ENCODE results near the gene PARD3B.

- TF ChIP-seq, protein P1, sequence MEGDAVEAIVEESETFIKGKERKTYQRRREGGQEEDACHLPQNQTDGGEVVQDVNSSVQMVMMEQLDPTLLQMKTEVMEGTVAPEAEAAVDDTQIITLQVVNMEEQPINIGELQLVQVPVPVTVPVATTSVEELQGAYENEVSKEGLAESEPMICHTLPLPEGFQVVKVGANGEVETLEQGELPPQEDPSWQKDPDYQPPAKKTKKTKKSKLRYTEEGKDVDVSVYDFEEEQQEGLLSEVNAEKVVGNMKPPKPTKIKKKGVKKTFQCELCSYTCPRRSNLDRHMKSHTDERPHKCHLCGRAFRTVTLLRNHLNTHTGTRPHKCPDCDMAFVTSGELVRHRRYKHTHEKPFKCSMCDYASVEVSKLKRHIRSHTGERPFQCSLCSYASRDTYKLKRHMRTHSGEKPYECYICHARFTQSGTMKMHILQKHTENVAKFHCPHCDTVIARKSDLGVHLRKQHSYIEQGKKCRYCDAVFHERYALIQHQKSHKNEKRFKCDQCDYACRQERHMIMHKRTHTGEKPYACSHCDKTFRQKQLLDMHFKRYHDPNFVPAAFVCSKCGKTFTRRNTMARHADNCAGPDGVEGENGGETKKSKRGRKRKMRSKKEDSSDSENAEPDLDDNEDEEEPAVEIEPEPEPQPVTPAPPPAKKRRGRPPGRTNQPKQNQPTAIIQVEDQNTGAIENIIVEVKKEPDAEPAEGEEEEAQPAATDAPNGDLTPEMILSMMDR (IDR thresholded peaks at IDR 0.05) = no peak
- no peak for TF ChIP-seq POLR2A (IDR thresholded peaks at IDR 0.05)
These were observed 502.1 kb downstream of the PARD3B start for GRCh38 chr2:205047273-205047839.
